RCC 7860 (cell line): Measurements from ENCODE around the gene B3GNT7.
"Not testable (repeated sequence)": the region's sequence is repeated elsewhere in the genome, so short reads cannot be mapped to it uniquely, and the experiment has no call there.

ENCODE experiments used
- DNase-seq: peaks from one replicate; pipeline ENCODE4 v3.0.0-alpha.2; 2015; ENCODE audit warnings: low spot score
- FAIRE-seq: peaks from 2 replicates; lab custom pipeline; 2012; peaks lifted over from hg19 to GRCh38; lab: Jason Lieb, UNC

Gene B3GNT7

GRCh38 chr2:231395188-231396057 is at the start of gene B3GNT7:
B3GNT7 (plus strand) TSS chr2:231395710; CDS start chr2:231395804, 94 bp downstream.
- DNase-seq, result no peak
- no peak for FAIRE-seq

GRCh38 chr2:231347081-231347480 is 48.4 kb upstream of the B3GNT7 start:
- DNase-seq (no peak), FAIRE-seq (no peak)

GRCh38 chr2:231347638-231348037 is 47.9 kb upstream of the B3GNT7 start:
- no peak for FAIRE-seq
- DNase-seq, result no peak

- DNase-seq, result no peak
- FAIRE-seq, result no peak
Observed at GRCh38 chr2:231348173-231348572, 47.3 kb upstream of the B3GNT7 start.

GRCh38 chr2:231348704-231349373 is 46.7 kb upstream of the B3GNT7 start:
- DNase-seq, result no peak
- FAIRE-seq, result no peak

- FAIRE-seq, DNase-seq: not testable (repeated sequence)
Observed at GRCh38 chr2:231349374-231349735, 46.2 kb upstream of the B3GNT7 start.

- no peak for FAIRE-seq
- no peak for DNase-seq
Observed at GRCh38 chr2:231351648-231352047, 43.9 kb upstream of the B3GNT7 start.

GRCh38 chr2:231353469-231353868 is 42.0 kb upstream of the B3GNT7 start:
- DNase-seq (no peak), FAIRE-seq (no peak)

- FAIRE-seq (no peak), DNase-seq (no peak)
Observed at GRCh38 chr2:231355508-231356465, 39.7 kb upstream of the B3GNT7 start.

GRCh38 chr2:231356466-231356844 is 39.1 kb upstream of the B3GNT7 start:
- FAIRE-seq, result no peak
- no peak for DNase-seq

- FAIRE-seq, result no peak
- no peak for DNase-seq
Observed at GRCh38 chr2:231357048-231357447, 38.5 kb upstream of the B3GNT7 start.

GRCh38 chr2:231357931-231358330 is 37.6 kb upstream of the B3GNT7 start:
- DNase-seq (no peak), FAIRE-seq (no peak)

GRCh38 chr2:231359441-231359840 is 36.1 kb upstream of the B3GNT7 start:
- no peak for FAIRE-seq
- DNase-seq, result no peak

- DNase-seq (no peak), FAIRE-seq (no peak)
Observed at GRCh38 chr2:231359948-231360347, 35.6 kb upstream of the B3GNT7 start.

- FAIRE-seq (no peak), DNase-seq (no peak)
Observed at GRCh38 chr2:231360401-231360800, 35.1 kb upstream of the B3GNT7 start.

- DNase-seq, result no peak
- no peak for FAIRE-seq
Observed at GRCh38 chr2:231360881-231361371, 34.6 kb upstream of the B3GNT7 start.

- DNase-seq (no peak), FAIRE-seq (no peak)
Observed at GRCh38 chr2:231361701-231362554, 33.6 kb upstream of the B3GNT7 start.

- DNase-seq, result no peak
- no peak for FAIRE-seq
Observed at GRCh38 chr2:231362555-231363184, 32.8 kb upstream of the B3GNT7 start.

- FAIRE-seq, result no peak
- no peak for DNase-seq
Observed at GRCh38 chr2:231364061-231364460, 31.4 kb upstream of the B3GNT7 start.
